Activated gamma-delta T cell (primary cell): ENCODE results near the gene ADCY4.
A peak's percentile ranks its signal among the peaks of the same experiment; 100 is the strongest.

Source experiments
- DNase-seq: peaks from one replicate; lab custom pipeline; 2025; lab: John Stamatoyannopoulos, UW

ADCY4 gene

DNA sequence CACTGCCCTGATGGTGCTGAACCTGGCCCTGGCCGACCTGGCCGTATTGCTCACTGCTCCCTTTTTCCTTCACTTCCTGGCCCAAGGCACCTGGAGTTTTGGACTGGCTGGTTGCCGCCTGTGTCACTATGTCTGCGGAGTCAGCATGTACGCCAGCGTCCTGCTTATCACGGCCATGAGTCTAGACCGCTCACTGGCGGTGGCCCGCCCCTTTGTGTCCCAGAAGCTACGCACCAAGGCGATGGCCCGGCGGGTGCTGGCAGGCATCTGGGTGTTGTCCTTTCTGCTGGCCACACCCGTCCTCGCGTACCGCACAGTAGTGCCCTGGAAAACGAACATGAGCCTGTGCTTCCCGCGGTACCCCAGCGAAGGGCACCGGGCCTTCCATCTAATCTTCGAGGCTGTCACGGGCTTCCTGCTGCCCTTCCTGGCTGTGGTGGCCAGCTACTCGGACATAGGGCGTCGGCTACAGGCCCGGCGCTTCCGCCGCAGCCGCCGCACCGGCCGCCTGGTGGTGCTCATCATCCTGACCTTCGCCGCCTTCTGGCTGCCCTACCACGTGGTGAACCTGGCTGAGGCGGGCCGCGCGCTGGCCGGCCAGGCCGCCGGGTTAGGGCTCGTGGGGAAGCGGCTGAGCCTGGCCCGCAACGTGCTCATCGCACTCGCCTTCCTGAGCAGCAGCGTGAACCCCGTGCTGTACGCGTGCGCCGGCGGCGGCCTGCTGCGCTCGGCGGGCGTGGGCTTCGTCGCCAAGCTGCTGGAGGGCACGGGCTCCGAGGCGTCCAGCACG is 18.9 kb downstream of the ADCY4 start:
- no peak for DNase-seq

DNA sequence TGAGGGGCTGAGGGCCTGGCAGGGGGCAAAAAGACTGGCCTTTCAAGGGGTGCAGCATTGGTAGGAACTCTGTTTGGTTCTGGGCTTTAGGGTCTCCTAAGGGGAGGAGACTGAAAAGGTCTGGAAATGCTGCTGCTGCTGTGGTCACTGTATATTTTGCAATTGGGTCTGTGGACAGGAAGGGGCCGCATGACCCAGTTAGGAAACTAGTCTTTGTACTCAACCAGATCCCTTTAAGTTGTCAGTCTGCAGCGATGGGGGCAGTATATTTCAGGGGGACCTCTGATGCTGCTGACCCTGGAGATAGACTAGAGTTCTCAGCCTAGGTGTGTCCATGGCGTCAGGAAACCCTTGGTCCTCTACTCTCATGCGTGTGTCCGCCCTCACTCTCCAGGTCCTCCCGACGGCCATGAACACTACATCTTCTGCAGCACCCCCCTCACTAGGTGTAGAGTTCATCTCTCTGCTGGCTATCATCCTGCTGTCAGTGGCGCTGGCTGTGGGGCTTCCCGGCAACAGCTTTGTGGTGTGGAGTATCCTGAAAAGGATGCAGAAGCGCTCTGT is 19.5 kb downstream of the ADCY4 start:
- no peak for DNase-seq

DNA sequence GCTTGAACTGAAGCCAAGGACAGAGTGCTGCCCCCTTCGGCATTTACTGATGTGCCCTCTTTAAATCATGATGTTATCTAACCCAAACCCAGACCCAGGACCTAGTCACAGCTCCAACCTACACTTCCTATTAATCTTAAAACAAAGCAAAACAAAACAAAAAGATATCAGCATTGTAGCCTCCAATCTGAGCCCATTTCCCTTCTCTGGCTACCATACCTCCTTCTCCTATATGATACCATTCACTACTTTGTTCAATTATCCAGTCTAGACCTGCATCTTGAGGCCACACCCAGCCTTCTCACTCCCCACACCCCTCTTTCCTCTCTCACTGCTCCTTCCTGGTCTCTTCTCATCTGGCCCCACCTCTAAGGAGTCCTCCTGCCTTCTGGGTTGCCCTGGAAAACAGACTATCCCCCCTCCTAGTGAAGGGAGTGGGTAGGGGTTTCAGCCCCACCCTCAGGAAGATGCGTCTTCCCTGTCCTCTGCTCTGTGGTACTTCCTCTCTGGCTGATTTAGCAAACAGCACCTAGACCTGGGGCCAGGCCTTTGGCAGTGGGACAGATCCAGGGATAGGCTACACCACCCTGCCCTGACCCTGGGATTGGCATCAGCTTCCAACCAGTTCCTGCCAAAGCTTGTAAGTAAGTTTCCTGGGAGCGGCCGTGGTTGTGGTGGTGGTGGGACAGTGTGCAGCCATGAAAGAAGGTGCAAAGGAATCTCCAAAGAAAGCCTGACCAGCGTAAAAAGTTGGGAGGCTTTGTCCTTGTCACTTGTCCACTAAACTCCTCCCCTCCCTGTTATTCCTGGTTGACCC is 20.3 kb downstream of the ADCY4 start:
- no peak for DNase-seq

DNA sequence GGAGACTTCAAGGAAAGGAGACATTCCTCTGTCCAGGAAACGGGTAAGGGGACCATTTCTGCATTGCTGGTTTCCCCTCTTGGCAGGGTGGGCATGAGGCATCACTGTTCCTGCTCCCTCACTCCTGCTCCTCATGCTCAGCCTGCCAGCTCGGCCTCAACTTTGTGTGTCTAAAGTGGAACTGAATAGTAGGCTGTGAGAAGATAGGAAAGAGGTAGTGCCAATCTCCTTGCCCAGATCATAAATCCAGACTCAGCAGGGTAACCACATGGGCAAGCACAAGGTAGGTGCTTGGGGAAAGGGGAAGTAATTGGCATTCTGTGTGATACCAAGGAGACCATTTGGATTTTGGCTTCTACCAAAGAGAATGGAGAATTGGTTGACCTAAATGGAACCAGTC is 21.0 kb downstream of the ADCY4 start:
- no peak for DNase-seq

DNA sequence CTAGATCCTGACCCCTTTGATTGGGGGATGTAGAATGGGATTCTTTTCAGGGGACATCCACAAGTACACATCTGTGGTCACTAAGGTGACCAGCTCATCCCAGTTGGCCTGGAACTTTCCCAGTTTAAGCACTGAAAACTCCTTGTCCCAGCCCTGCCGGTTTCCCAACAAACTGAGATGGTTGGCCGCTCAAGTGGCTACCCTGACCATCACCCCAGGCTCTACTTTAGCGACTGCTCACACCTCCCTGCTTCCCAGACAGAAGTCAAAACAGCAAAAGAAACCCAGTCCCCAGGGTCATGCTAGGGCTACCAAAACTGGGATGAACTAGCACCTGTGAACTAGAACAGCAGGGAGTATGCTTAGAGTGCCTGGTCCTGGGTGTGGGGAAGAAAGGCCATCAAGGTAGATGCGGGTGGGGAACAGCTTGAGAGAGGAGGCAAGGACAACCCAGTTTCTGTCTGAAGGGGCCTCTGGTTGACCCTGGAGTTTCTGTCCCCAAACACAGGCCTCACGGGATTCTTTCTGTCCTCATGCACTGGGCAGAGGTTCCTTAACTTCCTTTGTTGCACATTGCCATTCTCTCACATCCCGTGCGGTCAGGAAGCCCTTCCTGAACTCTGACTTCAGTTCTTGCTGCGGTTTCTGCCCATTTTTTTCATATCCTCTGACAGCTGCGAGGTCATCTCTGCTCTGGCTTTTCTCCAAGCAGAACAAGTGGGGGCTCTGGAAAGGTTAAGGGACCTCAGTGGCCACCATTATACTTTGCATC is 21.9 kb downstream of the ADCY4 start:
- DNase-seq, result no peak

DNA sequence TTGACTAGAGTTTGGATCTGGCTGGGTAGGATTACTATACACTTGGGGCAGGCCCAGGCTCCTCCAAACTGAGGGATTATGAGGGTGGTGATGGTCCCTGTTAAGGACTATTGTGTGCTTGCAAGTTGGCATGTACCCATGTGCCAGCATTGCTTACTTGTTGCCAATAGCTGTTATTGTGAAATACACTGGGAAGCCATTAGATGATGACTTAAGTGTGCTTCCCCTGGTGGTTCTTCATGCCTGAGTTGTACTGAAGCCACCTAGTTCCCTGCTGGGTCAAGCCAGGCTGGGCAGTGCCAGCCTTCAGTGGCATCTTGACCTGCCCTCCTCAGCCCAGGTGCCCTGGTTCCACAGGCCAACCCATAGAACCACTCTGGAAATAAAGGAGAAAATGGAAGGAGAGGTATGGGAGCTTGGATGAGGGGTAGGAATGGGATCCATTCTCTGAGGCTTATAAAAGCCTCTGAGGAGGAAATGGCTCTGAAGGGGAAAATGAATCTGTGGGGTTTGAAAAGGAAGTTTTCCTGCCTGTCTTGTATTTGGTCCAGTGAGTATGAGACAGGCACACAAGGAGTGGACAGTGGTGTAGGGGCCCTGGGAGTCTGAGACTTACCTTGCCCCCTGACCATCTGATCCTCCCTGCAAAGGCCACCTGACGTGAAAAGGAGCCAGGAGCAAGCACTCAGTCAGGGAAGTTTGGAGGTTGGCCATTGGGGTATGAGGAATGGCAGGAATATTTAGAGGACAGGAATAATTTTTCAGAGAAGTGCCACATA is 22.8 kb downstream of the ADCY4 start:
- no peak for DNase-seq

DNA sequence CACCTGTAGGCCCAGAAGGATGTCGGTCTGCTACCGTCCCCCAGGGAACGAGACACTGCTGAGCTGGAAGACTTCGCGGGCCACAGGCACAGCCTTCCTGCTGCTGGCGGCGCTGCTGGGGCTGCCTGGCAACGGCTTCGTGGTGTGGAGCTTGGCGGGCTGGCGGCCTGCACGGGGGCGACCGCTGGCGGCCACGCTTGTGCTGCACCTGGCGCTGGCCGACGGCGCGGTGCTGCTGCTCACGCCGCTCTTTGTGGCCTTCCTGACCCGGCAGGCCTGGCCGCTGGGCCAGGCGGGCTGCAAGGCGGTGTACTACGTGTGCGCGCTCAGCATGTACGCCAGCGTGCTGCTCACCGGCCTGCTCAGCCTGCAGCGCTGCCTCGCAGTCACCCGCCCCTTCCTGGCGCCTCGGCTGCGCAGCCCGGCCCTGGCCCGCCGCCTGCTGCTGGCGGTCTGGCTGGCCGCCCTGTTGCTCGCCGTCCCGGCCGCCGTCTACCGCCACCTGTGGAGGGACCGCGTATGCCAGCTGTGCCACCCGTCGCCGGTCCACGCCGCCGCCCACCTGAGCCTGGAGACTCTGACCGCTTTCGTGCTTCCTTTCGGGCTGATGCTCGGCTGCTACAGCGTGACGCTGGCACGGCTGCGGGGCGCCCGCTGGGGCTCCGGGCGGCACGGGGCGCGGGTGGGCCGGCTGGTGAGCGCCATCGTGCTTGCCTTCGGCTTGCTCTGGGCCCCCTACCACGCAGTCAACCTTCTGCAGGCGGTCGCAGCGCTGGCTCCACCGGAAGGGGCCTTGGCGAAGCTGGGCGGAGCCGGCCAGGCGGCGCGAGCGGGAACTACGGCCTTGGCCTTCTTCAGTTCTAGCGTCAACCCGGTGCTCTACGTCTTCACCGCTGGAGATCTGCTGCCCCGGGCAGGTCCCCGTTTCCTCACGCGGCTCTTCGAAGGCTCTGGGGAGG is 23.9 kb downstream of the ADCY4 start, which contains the start of gene LTB4R:
LTB4R (plus strand) TSS at position 857 of the 959 bp plus-strand sequence. CDS start 4,150 bp downstream, outside the sequence.
- peak; percentile 66 for DNase-seq

DNA sequence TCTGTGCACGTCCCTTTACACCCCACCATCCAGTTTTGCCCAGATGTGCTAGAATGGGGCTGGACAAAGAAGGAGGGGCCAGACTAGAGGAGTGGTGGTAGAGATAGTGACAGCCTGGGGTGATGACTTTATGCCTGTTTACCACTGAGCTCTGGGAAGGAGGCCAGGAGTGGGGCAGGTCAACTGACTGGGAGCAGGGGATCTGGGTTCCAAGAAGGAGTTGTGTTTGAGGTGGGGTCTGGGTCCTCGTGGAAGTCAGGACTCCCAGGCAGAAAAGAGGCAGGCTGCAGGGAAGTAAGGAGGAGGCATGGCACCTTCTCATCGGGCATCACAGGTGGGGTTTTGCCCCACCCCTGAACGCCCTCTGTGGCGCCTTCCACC is 24.6 kb downstream of the ADCY4 start:
- no peak for DNase-seq

DNA sequence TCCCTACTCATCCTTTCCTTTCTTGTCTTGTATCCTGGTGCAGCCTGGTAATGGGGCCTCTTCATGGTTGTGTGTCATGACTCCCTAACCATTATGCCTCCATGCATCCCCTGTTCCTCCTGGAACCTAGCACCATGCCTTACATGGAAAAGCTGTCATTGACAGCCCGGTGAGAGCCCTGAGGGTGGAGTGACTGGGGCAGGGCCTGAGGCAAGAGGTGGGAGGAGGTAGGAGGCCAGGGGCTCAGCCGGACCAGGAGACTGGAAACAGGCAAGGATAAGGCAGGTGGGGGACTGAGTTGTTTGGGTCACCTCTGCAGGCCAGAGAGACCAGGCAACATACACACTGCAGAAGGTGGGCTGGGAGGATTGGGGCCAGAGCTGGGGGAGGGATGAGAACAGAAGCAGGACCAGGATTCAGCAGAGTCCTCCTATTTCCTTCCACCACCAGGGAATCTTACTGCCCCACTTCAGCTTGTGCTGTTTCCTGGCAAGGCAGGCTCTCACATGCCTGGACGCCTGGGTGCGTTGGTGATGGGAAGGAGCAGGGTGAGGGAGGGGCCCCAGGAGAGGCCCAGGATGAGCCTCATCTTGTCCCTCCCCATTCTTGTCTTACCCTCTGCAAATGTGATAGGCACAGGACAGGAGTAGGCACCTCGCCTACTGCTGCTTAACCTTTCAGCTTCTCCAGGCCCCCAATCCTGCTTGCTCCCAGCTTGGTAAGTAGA is 25.2 kb downstream of the ADCY4 start, which contains the start of gene LTB4R2:
LTB4R2 (plus strand) TSS at position 603 of the 727 bp plus-strand sequence. CDS start 525 bp downstream, outside the sequence.
- DNase-seq, result no peak

DNA sequence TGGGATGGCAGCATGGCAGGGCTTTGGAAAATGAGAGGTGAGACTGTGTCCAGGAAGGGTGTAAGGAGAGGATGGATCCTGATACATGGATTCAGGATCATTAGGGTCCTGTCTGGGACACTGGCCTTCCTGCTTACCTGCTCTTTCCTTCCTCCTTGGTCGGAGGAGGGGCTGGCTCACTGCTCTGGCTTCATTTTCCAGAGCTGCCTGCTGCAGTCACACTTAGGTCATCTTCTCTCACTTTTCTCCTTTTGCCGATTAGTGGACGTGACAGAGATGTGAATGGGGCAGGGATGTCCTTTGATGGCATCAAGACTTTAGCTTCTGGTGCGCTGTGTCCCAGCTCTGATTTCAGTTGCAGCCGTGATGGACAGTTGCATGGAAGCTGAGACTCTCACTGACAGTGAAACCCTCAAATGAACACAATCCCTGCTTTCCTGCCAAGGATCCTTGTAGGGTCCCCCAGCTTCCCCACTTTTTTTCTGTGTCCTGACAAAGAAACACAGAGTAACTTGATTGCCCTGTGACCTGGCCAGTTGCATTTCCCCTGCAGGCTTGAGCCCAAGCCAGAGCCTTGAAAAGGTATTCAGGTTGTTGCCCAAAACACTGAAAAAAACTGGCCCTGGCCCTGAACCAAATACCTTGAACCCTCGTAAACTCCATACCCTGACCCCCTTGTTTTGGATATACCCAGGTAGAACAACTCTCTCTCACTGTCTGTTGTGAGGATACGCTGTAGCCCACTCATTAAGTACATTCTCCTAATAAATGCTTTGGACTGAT is 26.3 kb downstream of the ADCY4 start:
- DNase-seq, result no peak

DNA sequence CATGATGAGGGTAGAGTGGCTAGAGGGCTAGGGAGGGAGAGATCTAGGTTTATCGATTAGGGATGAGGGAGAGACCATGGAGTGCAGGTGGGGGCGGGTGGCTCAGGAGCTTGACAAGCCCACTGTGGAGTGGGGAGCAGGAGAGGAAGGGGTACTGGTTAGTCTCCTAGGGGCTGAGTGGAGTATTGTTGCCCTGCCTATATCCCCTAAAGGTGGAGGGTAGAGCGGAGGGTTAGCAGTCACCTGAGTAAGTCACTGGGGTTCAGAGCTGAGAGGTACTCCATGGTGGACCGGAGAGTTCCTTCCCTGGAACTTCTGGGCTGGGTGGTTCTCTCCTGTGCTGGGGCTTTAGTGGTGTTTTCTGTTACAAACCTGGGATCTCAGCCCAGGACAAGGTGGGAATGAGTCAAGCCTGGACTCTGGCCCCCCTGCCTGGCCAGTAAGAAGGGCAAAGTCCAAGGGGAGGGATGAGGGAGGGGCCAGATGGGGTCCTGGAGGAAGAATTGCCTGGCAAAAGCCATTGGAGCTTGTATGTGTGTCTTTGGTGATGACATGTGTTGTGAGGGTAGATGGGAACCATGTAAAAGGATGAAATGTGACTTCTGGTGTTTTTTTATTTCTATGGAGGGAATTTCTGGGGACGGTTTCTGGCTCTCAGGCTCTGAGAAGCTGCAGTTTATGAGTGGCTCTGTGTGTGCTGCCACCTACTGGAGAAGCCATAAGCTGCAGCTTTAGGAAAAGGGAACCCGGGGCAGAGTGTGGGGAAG is 27.1 kb downstream of the ADCY4 start, which contains the start of gene CIDEB:
CIDEB (minus strand) TSS at position 403 of the 767 bp plus-strand sequence; CDS start at position 284, 119 bp downstream.
- DNase-seq, result no peak

DNA sequence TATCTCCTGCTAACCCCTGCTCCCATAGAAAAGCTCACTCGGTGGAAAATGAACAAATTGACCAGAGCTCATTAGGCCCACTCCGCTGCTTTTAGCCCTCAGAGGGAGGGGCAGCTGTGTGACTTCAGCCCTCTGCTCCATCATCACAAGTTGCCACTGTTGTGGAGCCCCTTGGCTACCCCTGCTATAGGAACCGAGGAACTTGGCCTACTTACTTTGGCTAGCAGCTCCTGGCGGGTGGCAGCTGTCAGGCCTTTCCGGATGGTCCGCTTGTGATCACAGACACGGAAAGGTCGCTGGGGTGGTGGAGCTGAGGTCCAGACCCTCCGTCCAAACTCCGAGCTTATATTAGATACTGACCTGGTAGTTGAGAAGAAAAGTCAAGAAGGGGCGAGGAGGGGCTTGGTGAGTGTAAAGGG is 27.7 kb downstream of the ADCY4 start:
- DNase-seq, result no peak

DNA sequence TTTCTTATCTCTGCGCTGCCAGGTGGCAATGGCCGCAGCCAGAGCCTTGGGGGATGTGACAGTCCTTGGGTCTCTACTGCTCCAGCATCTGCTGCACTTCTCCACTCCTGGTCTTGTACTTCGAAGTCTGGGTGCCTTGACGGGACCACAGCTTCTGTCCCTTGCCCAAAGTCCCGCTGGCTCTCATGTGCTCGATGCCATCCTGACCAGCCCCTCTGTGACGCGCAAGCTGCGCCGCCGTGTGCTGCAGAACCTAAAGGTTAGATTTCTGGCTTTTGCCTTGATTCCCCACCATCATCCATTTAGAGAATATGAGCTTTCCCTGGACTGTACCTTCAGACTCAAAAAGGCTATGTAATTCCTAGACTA is 30.9 kb downstream of the ADCY4 start:
- DNase-seq, result no peak

DNA sequence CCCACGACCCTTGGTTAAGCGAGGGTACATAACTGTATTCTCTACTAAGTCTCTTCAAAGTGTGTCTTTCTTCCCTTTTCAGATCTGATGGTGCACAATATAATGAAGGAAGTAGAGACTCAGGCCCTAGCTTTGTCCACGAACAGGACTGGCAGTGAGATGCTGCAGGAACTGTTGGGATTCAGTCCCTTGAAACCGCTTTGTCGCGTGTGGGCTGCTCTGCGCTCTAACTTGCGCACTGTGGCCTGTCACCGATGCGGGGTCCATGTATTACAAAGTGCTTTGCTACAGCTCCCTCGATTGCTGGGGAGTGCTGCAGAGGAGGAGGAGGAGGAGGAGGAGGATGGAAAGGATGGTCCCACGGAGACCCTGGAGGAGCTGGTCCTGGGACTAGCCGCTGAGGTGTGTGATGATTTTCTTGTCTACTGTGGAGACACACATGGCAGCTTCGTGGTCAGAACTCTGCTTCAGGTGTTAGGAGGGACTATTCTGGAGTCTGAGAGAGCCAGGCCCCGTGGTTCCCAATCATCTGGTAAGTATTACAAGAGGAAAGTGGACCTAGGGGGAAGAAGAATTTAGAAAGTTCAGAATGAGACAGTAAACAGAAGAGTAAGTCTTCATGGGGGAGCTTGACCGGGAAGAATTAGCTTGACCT is 34.4 kb downstream of the ADCY4 start:
- no peak for DNase-seq

DNA sequence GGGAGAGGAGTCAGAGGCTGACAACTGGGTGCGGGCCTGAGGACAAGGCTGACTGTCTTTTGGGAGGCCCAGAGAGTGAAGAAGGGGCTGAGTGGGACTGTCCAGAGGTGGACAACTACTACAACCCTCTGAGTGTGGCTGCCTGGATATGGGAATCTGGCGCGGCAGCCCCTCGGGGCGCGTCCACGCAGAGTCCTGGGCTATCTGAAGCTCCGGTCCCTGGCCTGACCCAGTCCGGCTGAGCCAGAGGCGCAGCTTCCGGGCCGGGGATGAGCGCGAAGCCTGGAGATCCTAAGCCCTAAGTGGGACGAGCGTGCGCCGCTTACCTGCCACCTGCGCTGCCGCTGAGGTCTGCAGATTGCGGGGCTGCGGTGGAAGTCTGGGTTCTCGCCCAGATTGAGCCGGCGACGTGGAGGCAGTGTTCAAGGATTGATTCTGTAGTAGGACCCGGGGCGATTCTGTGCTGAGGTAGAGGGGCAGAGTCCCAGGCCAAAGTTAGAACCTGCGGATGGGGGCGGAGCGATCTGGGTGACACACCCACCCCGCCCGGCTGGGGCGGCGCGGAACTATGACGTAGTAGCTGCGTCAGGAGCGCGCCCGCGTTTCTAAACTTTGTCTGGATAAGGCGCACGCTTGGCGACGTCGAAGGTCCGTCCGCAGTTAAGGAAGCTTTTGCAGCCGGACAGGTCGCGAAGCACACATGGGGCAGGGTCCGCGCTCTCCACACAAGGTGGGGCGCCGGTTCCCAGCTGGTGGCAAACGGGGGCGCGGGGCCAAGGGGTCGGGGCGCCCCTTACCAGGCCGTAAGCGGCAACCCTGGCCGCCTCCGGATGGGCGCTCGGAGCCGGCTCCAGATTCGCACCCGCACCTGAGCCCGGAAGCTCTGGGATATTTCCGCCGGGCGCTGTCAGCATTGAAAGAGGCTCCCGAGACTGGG is 35.3 kb downstream of the ADCY4 start, which contains the start of the genes DHRS1 and NOP9:
DHRS1 (minus strand) TSS at position 526 of the 937 bp plus-strand sequence. CDS start 674 bp downstream, outside the sequence.
NOP9 (plus strand) TSS at position 596 of the 937 bp plus-strand sequence; CDS start at position 701, 105 bp downstream.
- DNase-seq, result peak; percentile 87

DNA sequence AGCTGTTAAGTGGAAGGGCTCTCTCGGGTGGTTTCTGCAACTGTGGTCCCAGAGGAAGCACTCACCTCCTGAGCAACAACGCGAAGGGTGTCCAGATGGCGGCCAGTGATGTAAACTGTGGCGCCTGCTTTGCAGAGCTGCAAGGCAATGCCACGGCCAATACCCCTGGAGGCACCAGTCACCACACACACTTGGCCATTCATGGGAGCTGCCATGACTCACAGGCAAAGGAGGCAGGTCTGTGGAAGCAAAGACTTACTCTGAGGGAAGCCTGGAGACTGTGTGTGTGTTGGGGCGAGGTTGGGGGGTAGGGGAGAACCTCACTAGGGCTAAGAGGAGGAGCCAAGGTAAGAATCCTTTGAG is 36.0 kb downstream of the ADCY4 start:
- DNase-seq, result no peak
